Amygdala (tissue), 56 donors: ENCODE measurements around the gene SDCBP2.

Source experiments
- DNase-seq, 56 donors: peaks; one replicate each; lab custom pipeline; 2025; lab: John Stamatoyannopoulos, UW

SDCBP2 gene, protein sequence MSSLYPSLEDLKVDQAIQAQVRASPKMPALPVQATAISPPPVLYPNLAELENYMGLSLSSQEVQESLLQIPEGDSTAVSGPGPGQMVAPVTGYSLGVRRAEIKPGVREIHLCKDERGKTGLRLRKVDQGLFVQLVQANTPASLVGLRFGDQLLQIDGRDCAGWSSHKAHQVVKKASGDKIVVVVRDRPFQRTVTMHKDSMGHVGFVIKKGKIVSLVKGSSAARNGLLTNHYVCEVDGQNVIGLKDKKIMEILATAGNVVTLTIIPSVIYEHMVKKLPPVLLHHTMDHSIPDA

DNA sequence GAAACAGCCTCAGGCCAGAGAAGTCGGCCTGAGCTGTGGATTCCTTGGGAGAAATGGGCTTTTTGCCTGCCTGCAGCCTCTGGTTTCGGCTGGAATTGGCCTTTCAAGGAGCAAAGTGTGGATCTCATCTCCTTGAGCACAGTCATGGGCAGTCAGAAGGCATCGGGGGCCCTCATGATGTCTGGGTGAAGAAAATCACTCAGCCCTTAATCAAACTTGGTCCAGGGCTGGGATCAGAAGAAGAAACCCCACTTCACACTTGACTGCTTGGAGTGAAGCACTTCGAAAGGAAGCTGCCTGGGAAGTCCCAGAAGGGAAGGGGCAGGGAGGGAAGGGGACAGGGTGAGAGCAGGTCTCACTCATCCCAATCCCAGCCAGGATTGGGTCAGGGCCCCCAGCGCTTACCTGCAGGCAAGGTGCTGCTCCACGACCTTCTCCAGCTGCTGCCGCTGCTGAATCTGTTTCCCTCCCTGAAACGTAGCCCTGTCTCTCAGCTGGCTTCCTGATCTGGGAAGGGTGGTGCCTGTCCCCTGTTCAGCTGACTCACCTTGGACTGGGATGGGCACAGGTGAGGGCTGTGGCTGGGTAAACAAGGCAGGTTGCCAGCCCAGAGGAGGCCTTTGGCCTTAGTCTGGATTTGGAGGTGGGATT lies at the start of gene SDCBP2:
Gene SDCBP2 (minus strand): TSS at position 460 of the 651 bp plus-strand sequence. CDS start 8,723 bp downstream, outside the sequence.
- no peak for DNase-seq

DNA sequence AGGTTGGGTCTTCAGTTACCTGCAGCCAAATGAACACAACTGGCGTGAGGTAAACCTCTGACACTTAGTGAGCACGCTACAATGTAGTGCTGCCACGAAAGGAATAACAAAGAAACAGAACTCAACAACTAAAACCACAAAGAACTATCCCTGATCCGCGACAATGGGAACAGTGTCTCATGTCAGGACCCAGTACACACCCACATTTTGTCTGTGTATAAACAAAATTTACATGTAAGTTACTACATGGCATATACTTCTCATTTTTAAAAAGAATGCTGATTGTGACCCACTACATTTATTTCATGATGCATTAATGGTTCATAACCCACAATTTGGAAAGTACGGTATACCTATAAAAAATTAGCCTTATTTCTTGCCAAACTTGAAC lies 49.8 kb upstream of the SDCBP2 start:
- DNase-seq, result no peak

DNA sequence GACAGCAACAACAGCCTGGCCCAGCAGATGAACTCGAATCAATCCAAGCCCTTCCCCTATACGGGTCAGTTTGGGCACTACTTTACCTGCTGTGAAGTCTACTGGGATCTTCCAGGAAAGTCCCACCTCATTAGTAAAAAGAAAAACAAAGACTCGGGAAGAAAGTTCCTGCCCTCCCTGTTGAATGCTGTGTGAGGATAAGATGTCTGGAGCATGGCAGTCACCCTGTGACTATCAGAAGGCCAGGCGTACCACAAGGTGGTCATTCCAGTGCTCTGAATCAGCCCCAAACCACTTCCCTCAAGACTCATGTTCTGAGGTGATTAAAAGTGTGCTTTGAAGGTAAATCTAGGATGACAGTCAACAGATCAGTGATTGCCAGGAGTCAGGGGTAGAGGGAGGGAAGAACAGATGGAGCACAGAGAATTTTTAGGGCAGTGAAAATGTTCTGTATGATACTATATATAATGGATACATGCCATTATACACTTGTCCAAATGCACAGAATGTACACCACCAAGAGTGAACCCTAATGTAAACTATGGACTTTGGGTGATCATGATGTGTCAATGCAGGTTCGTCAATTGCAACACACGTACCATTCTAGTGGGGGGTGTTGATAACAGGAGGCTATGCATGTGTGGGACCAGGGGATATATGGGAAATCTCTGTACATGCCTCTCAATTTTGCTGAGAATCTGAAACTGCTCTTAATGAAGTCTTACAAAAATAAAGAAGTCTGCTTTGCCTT lies 49.2 kb upstream of the SDCBP2 start:
- DNase-seq, result no peak

DNA sequence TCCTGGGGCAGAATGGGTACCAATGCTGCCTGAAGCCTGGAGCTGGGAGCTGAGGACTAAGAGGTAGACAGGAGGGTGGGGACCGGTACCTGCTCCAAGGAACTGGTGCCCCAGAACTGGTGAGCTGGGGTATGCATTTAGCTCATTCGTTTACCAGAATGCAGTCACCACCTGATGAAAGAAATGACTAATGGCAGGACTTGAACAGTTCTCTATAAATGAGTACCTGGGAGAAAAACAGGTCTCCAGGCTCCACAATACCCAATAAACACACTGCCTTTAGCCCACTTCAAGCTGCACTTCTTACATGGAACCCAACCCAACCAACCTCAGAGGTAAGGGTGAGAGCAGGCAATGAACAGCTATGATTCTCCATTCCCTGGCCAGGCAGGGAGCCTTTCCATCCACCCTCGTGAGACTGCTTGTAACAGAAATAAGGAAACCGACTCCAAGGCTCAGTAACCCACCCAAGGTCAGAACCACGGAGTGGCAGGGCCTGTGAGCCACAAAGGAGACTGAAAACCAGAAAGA lies 48.5 kb upstream of the SDCBP2 start:
- DNase-seq, result no peak

DNA sequence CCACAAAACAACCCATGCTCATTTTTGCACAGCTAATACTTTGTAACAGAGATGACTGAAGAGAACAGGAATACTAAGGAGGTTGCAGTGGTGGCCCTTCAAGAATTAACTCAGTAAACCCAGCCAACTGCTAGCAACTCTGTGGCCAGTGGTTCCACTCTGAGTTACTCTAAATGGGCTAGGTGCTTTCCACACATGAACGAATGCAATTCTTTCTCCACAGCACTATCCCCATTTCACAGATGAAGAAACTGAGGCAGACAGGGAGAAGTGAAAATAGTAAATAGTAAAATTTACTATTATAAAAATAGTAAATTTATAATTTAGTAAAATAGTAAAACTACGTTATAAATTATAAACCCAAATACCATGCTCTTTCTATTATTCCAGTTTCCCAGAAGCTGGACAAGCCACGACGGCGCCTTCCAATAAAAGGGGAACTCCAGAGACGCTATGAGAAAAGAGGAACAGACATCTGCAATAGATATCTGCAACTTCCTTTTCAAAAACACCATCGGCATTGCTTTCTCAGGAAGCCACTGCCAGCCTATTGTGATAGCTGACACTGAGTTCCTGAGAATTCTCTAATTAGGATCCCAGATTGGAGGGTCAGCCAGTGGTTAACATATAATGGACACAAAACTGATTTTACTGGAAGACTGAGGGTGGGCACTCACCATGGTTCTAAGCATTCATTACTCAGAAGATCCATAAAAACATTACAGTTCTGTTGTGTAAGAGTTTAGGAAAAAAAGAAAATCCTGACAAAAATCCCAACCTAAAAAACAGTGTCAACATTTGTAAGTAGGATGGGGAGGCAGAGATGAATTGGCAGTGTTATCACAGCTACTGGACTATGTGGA lies 47.7 kb upstream of the SDCBP2 start:
- no peak for DNase-seq

DNA sequence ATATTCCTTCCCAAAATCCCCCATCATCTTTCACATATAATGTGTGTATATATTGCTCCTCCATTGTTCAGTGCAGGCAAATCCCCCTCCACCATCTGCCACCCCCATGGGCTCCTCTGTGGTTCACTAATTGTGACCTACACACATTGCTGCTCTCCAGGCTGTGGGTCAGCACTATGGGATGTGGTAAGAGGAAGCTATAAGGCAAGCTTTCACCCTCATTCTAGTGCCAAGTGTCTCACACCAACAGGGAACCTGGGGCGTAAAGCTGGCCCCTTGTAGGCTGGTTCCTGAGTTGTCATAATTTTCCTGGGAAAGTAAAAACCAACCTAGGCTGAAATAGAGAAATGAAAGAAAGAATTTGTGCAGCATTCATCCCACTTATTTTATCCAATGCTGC lies 47.1 kb upstream of the SDCBP2 start:
- no peak for DNase-seq

DNA sequence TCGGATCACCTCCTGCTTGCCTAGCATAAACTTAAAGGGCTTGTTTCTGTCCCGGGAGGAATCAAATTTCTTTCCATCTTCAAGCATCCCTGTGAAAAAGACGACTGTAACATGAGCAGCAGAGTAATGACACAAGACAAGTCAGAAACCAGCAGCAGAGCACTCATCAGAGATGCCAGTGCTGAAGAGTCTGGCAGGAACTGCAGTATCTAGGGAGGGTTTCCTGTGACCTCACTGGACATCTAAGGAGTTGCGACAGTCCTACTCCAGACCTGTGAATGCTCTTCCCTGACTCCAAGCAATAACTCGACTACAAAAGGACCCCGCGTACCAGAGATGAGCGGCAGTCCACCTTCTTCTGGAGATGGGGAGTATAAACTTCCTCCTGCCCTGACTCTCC lies 46.6 kb upstream of the SDCBP2 start:
- no peak for DNase-seq

DNA sequence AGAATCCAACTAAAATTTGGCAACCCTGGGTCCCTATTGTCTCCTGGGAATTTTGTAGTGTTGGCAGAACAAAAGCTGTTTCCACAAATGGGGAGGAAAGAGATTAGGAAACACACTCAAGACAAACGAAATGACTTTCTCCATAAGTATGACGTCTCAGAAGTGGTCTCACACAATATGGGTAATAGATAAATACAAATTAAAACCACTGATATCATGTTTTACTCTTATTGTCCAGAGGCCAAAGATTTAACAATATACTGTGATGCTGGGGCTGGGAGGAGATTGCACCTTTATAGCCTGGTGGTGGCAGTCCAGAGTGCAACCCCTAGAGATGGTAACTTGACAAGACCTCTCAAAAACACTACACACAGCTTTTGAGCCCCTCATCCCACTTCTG lies 45.3 kb upstream of the SDCBP2 start:
- no peak for DNase-seq

DNA sequence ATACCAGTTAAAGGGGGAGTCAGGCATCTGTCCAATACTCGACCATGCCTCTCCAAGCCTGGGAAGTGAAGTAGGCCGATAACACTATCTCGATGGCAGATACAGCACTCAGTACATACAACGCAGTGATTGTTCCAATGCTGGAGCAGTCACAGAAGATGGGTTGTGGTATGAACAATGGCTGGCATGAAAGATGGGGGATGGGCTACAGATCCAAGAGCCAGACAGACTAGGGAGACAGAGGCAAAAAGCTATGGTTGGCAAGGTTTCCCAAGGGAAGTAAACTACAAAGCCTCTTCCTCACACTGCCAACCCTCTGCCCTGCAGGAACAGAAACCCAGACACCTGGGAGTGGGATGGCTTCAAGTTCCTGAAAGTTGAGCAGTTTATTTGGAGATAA lies 44.7 kb upstream of the SDCBP2 start:
- peak in 45 of 56 donors; percentile 21 to 89 (median 61) for DNase-seq

DNA sequence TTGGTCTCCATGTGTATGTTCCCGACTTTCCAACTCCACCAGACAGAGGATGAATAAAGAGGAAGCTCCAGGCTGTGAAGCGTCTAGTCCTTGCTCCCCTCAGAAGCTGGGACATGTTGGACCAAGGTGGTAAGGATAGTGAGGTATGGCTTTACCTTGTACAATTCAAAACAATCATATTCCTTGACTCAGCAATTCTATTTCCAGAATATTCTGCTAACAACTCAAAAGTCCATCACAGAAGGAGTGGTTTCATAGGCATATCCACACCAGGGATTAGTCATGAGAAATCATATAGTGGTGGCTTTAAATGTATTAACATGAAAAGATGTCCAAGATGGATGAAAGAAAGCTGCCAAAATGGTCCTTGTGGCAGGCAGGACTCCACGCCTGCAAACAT lies 44.1 kb upstream of the SDCBP2 start:
- no peak for DNase-seq

DNA sequence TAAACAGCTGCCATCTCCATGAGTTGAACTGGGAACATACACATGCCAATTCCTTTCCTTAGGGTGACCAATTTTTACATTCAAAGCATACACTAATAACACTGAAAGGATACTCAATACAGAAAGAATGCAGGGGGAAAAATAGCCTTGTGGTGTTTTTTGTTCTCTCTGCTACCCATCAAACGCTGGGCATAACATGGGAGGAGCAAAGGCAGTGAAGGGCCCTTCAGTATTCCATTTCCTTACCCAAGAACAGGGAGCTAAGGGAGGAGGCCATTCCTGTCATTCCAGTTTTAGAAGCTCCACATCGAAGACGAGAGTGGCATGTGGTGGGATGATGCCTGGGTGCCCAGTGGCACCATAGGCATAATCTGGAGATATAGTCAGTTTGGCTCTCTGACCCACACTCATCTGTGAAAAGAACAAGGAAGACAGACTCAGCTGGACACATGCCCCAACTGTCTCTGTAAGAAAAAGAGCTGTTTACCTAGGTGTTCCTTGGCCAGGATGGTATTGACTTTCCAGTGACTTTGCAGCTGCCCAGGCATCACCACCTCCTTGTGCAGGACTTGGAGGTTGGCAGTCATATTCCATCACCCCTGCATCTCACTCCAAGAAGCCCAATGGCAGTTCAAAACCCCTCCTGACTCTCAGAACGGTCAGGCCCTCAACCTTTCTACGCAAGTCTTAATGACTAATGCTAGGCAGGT lies 43.0 kb upstream of the SDCBP2 start:
- no peak for DNase-seq

DNA sequence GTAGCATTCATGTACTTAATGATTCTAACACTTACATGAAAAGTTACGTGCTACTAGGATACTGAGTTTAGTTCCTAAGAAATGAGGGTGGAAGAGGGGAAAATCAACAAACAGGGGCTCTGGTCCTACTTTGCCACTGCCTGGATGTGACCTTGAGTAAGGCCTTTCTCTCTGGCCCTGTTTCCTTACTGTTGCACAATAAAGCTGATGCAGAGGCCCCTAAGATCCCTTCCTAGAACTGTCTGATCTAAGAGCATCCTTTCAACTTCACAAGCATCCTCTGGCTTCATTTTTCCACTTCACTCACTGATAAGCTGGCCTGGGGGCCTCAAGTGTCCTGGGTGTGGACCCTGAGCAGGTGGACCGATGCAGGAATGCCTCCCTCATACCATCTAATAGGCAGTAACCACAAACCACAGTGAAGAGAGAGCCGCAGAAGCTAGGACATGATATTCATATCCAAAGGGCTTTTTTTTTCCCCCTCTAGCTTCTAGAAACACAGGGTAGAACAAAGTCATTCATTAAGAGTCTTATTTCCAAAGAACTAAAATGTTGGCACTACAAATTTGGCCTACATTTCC lies 42.4 kb upstream of the SDCBP2 start:
- no peak for DNase-seq

DNA sequence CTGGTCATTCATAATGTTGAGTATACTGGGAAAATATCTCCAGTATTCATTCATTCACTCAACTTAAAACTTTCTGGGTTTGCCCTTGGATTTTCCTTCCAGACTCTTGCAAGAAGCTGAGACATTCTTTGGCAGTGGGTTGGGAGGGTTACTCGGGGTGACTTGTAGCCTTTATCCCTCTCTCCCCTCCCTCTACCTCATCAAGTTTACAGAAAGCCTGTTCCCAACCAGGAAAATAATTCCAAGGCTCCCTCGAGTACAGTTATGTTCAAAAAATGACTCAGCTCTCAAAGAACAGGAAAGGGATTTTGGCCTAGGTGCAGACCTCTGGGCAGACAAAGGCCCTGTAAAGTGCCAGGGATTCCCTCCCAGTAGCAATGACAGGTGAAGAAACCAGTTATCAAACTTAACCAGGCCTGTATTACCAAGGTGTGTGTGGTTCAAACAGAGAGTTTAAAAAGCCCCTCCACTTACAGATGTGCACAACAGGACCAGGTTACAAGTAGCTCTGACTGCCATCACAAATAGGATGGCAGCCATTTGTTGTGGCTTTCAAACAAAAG lies 41.7 kb upstream of the SDCBP2 start:
- DNase-seq, result no peak

DNA sequence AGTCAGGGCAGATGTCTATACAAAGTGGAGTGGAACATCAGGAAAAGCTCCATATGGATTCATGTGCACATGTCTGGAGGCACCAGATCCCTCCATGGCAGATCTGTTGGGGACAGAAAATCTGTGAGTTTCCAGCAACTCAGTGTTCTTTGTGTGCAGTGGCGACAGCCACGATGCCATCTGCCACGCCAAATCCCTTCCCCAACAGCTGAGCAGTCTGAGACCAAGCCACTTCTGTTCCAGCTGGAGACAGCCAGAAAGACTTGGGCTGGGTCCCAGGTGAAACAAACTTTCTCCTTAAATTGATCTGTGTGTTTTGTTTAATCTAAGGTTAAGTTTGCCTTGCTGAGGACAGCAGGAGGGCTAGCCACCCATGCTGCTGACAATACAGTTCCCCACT lies 41.0 kb upstream of the SDCBP2 start:
- DNase-seq, result peak in 10 of 56 donors; percentile 7 to 41 (median 26)

DNA sequence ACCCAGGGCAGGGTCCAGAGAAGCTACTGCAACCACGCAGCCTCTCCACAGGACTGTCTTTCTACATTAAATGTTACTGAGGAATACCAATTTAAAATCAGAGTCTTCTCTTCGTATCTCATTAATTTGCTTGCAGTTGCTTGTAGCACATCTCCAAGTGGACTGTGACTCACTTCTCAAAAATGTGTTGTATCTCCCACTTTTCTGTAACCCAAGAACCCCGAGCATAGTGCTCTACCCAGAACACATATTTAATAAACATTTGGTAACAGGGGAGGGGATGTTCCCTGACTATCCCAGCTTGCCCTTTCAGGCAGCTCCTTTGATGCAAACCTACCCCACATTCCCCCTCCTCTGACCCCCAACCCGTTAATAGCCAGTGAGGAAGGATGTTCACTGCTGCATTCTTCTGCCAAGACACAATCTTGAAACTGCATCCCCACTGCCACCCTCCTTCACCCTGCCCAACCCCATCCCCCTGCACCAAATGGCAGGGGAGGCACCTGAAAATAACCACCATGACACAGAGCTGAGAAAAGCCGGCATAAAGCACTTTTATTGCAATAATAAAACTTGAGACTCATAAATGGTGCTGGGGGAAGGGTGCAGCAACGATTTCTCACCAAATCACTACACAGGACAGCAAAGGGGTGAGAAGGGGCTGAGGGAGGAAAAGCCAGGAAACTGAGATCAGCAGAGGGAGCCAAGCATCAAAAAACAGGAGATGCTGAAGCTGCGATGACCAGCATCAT lies 39.7 kb upstream of the SDCBP2 start:
- DNase-seq, result no peak

DNA sequence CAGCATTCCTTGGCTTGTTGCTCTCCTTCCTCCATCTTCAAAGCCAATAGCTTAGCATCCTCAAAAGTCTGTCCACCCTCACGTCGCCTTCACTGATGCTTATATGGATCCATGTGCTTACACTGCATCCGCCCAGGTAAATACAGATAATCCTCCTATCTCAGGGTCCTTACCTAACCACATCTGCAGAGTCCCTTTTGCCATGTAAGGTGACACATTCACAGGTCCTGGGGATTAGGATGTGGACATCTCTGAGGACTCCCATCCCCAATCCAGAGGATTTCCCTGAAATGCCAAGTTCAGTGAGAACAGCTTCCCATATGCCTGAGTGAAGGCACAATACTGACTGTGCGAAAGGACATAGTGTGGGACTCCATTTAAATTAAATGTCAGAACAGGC lies 38.5 kb upstream of the SDCBP2 start:
- DNase-seq, result no peak

DNA sequence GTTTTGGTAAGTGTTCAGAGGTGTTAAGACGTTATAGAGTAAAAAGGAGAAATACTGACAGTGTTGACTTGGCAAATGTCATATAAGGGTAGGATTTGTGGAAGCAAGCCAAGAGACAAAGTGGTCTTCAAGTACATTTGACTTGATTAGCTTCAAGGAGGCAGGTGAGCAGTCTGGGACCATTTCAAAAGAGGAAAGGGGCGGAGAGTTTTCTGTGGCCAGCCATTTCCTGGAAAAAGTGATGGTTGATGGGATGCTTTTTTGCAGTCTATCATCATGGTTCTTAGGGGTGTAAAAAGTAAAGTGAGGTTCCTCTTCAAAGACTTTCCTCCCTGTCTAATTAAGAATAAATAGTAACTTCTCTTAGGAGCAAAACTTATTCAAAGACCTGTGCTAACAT lies 35.2 kb upstream of the SDCBP2 start:
- no peak for DNase-seq

DNA sequence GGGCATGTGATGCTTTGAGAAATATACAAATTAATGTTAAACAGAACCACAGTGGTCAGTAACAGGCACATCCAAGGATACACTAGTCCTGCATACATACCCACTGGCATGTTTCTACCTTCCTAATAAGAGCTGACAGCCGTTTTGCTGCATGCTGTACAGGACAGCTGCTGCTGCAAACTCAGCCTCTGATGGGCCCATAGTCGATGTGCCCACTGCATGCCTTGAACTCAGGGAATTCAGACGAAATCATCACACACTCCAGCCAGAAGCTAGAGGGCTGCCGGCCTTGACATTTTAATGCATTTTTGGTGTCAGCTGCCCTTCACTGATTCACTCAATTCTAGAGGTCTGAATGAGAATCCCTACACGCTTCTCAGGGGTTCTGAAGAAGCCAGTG lies 34.6 kb upstream of the SDCBP2 start:
- no peak for DNase-seq
